Urinary bladder (tissue), 4 donors: ENCODE measurements around the gene TMUB1. TPM values are rescaled to one million over a fixed set of nuclear protein-coding genes. Genes with fewer than 3 reads are reported as not detected.

Source experiments
- DNase-seq: peaks from one replicate; pipeline ENCODE4 v3.0.0-alpha.2; 2015; ENCODE audit errors: extremely low spot score
- H3K27ac ChIP-seq: one replicate; pipeline ENCODE4 v1.5.1; 2013; ENCODE audit warnings: low read depth, mild to moderate bottlenecking, moderate library complexity
- H3K36me3 ChIP-seq: one replicate; pipeline ENCODE4 v1.6.1; 2013; ENCODE audit warnings: mild to moderate bottlenecking, moderate library complexity; ENCODE audit not compliant: insufficient read depth
- H3K4me1 ChIP-seq: one replicate; pipeline ENCODE4 v1.6.1; 2013; ENCODE audit warnings: mild to moderate bottlenecking, moderate library complexity; ENCODE audit not compliant: insufficient read depth
- H3K4me3 ChIP-seq: one replicate; pipeline ENCODE4 v1.5.1; 2013; ENCODE audit warnings: low read depth, low read length
- WGBS: extraction: QIAGEN DNeasy Blood & Tissue Kit; methylation state at CpG from one replicate; pipeline ENCODE4 v1.1.7; 2013; 5-methylcytosine and 5-hydroxymethylcytosine counted together
- polyA plus RNA-seq: library from polyadenylated mRNA; stranded (reverse); fragments of 200-250 nt; gene quantifications from one replicate; pipeline ENCODE4 v1.2.3, GENCODE V29; 2013
- total RNA-seq: library from RNA; depleted of rRNA; stranded (reverse); fragments of >200 nt; gene quantifications from one replicate; pipeline ENCODE4 v1.2.3, GENCODE V29; 2014
- donor health status: healthy with polysubstance abuse.
- donor health status: healthy.

The TMUB1 gene
- total and polyA plus RNA-seq, 2 donors = 9.7 to 51.9 TPM

DNA sequence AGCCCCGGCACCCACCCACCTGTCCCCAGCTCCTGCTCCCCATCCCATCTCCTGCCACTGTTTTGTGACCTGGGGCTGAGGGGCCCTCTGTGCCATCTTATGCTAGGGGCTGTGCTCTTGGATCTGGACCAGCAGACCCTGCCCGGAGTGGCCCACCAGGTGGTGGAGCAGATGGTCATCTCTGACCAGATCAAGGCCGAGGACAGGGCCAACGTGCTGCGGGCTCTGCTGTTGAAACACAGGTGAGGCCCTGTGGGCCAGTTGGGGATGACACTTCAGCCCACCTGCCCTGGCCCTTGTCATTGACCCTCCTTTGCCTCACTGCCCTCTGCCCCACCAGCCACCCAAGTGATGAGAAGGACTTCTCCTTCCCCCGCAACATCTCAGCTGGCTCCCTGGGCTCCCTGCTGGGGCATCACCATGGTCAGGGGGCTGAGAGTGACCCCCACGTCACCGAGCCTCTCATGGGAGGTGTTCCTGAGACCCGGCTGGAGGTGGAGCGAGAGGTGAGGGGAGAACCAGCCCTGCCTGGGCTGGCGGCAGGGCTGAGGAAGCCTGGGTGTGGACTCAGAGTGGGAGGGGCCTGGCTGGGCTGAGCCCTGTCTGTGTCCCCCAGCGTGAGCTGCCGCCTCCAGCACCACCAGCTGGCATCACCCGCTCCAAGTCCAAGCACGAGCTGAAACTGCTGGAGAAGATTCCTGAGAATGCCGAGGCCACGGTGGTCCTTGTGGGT is 13.3 kb downstream of the TMUB1 start:
- Histone ChIP-seq H3K36me3 (peaks cover 8% of the 10 kb centered on the region), H3K4me3 (no peak overlapping the region), H3K4me1 (no peaks in the 10 kb centered on the region), H3K27ac (no peak overlapping the region)
- no peak for DNase-seq
- WGBS = 87% methylated on average over 17 of the region's 17 CpGs

DNA sequence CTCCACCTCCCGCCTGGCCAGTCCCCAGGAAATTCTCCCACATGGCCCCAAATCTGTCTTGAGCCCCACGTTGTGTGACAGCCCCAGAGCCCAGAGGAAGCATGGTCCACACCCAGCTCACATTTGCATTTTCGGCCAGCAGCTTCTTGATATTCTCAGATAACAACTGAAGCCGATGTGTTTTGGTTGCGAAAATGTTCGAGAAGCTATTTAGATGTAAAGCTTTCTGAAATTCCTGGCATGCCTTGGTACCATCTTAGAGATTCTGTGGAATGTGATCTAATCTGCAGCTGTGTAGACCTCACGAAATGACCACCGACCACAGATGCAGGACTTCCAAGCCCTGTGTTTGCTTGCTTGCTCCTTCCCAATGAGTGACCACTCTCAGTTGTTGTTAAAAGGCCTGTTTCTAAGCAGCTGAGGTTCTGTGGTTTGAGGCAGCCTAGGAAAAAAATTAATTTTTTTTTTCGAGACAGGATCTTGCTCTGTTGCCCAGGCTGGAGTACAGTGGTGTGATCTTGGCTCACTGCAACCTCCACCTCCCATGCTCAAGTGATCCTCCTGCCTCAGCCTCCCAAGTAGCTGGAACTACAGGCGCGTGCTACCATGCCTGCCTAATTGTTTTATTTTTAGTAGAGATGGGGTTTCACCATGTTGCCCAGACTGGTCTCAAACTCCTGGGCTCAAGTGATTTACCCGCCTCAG is 15.1 kb downstream of the TMUB1 start:
- WGBS = 79% methylated on average over 12 of the region's 12 CpGs

DNA sequence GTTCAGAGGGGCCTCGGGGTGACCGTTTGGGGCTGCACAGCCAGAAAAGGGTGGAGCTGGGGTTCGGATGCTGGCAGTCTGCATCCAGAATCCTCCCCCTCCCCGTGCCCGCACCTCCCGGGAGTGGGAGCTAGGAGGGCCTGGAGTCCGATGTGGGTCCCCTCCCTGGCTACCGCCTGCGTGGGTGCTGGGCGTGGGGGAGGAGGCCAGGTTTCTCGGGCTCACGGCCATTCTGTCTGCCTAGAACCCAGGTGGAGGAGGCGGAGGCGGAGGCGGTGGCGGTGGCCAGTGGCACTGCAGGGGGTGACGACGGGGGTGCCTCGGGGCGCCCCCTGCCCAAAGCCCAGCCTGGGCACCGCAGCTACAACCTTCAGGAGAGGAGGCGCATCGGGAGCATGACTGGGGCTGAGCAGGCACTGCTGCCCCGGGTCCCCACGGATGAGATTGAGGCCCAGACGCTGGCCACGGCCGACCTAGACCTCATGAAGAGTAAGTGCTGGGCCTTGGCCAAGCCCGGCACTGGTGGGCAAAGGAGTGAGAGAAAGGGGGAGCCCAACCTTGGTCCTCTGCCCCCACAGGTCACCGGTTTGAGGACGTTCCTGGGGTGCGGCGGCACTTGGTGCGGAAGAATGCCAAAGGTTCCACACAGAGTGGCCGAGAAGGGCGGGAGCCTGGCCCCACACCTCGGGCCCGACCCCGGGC is 16.9 kb downstream of the TMUB1 start:
- WGBS = 90% methylated on average over 39 of the region's 39 CpGs
- Histone ChIP-seq H3K4me3 (no peak overlapping the region), H3K36me3 (peaks cover 10% of the 10 kb centered on the region), H3K4me1 (no peaks in the 10 kb centered on the region), H3K27ac (no peak overlapping the region)
- DNase-seq = no peak

More for the DNA sequence above, 15.1 kb downstream of the TMUB1 start:
- H3K4me1 ChIP-seq = no peaks in the 10 kb centered on the region
- no peak overlapping the region for H3K27ac ChIP-seq
- peaks cover 10% of the 10 kb centered on the region for H3K36me3 ChIP-seq
- H3K4me3 ChIP-seq = no peak overlapping the region
- DNase-seq = no peak

DNA sequence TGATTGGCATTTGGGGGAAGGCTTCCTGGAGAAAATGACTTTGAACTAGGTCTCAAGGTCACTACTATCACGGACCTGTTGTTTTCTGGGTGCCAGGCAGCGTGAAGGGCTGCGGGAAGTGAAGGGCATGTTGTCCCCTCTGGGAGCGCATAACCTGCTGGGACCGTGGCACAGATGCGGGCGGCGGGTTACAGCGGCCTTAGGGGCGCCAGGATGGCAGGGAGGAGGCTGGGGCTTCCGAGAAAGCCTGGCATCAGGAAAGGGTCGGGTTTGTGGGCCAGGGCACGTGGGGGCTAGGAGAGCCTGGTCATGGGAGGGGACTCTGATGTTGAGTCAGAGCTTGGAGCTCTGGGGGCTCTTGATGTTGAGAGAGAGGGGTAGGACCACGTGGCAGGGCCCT is 17.8 kb downstream of the TMUB1 start:
- peaks cover 10% of the 10 kb centered on the region for H3K36me3 ChIP-seq
- H3K4me3 ChIP-seq = no peak overlapping the region
- WGBS = 89% methylated on average over 14 of the region's 14 CpGs
- H3K27ac ChIP-seq = no peak overlapping the region
- DNase-seq = no peak
- no peaks in the 10 kb centered on the region for H3K4me1 ChIP-seq

DNA sequence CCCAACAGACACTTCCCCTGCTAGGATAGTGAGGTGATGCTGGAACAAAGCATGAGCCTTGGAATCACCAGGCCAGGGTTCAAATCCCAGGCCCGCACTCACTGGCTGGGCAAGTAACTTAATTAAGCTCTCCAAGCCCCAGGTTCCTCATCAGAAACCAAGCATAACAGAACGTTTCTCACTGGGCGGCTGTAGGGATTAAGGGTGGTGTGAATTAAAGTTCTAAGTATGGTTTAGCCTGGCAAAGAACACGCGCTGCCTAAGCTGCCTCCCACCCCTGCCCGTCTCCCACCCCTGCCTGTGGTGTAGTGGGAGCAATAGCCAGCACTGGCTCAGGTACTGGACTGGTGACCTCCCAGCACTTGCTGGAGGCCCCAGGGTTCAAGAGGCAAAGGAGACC is 18.3 kb downstream of the TMUB1 start:
- Histone ChIP-seq H3K36me3 (peaks cover 7% of the 10 kb centered on the region), H3K4me3 (no peak overlapping the region), H3K27ac (no peak overlapping the region), H3K4me1 (no peaks in the 10 kb centered on the region)
- 89% methylated on average over 6 of the region's 6 CpGs for WGBS
- no peak for DNase-seq

DNA sequence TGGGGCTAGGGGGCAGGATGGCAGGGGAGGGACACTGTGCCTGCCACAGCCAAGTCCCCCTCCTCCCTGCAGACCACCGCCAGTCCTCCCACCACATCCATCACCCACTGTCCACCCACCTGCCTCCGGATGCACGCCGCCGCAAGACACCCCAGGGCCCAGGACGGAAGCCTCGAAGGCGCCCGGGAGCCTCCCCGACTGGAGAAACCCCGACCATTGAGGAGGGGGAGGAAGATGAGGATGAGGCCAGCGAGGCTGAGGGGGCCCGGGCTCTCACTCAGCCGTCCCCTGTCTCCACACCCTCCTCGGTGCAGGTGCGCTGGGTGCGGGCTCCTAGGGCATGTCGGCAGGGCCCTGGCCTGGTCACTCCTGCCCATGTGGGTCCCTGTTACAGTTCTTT is 18.8 kb downstream of the TMUB1 start:
- H3K4me3 ChIP-seq = no peak overlapping the region
- no peak for DNase-seq
- H3K4me1 ChIP-seq = no peaks in the 10 kb centered on the region
- H3K36me3 ChIP-seq = peaks cover 5% of the 10 kb centered on the region
- 97% methylated on average over 18 of the region's 18 CpGs for WGBS
- no peak overlapping the region for H3K27ac ChIP-seq

DNA sequence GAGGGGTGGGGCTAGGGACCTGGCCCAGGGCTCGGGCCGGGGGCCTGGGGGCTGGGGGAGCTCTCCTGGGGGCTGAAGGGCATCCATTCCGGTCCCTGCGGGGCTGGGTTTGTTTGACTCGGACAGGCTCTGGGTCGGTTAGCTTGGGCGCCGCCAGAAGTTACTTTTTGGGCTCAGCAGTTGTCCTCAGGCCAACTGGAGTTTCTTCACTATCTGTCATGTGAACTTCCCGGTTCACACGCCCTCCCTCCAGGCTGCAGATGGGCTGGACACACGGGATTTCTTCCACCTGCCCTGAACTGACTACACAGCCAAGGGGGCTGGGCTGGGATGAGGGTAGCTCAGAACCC is 20.1 kb downstream of the TMUB1 start:
- Histone ChIP-seq H3K36me3 (peaks cover 5% of the 10 kb centered on the region), H3K4me3 (no peak overlapping the region), H3K27ac (no peak overlapping the region), H3K4me1 (no peaks in the 10 kb centered on the region)
- WGBS = 29% methylated on average over 11 of the region's 11 CpGs
- no peak for DNase-seq

DNA sequence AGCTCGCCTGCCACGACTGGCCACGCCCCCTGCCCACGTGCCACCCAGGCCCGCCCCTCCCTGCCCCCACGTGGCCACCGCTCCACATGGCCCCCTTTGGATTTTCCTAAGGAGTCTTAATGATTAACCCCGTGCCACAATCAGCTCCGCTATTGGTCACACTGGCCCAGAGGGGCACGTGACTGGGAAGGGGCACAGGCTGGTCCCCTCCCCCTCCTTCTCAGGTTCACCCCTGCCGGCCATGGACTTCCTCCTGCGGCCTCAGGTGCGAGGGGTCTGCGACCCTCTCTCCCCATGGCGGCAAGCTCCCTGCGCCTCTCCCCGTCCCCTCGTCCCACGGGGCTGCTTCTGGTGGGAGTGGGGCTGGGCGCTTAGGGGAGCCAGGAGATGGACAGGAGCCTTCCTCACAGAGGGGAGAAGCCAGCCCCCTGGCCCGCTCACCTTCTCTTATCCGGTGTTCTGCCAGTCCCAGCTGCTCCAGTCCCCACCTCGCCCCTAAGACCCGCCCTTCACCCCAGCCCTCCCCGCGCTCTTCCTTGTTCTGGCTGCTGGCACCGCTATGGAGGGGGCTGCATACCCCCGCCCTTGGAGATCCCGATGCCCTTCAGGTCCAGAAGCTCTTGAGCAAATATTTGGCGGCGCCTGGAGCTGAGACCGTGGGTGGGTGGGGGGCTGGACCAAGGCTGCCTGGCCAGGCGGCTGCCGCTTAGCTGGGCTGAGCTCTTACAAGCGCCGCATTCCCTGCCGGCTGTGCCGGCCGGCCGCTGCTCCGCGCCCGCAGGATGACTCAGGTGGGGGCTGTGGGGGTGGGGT is 20.7 kb downstream of the TMUB1 start:
- no peak overlapping the region for H3K27ac ChIP-seq
- H3K4me1 ChIP-seq = no peaks in the 10 kb centered on the region
- peaks cover 5% of the 10 kb centered on the region for H3K36me3 ChIP-seq
- no peak overlapping the region for H3K4me3 ChIP-seq
- no peak for DNase-seq
- WGBS = 39% methylated on average over 43 of the region's 43 CpGs

DNA sequence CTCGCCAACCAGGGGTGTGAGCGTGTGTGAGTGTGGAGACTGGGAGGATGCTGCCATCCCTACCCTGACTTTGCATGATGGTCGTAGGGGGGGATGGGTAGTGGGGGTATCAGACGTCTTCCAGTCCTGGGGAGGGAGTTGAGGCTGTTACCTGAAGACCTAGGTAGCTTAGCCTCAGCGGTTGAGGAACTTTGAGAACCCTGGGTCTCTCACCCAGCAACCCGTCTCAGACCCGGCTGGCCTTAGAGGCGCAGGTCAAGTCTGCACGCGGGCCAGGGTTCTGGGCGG is 21.2 kb downstream of the TMUB1 start:
- Histone ChIP-seq H3K36me3 (peaks cover 5% of the 10 kb centered on the region), H3K4me3 (no peak overlapping the region), H3K4me1 (no peaks in the 10 kb centered on the region), H3K27ac (no peak overlapping the region)
- no peak for DNase-seq
- WGBS = 66% methylated on average over 11 of the region's 11 CpGs

DNA sequence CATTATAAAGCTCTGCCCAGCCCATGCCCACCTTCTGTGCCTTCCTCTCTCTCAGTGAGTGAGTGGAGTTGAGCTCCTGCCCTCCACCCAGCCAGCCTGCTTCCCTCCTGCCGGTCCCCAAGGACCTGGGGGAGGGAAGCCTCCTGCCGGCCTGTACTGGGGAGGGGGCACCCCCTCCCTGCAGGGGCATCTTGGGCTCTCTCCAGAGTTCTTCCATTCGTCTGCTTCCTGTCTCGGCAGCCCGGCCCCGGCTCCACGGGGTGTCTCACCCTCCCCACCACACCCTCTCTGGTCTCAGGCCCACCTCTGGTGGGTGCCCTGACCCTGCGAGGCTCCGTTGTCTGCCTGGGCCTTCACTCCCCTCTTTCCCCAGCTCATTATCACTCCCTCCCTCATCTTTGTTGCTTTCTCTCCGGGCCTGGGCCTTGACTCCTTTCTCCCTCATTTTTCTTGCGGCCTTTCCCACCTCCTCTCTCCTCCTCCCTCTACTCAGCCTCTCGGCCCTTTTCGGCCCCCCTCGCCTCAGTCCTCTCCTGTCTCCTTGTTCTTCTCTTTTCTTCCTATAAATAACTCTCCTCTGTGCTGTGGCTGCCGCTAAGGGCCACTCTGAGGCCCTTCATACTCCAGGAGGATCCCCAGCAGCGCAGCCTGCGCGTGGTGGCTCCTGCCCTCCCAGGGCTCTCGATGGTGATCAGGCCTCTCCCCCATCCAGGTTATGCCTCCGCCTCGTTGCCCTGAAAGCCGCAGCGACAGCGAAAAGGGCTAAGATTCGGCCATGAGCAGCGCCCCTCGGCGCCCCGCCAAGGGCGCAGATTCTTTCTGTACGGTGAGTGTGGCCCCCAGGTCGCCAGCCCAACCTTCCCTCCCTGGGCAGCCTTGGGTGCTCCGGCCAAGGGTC is 21.8 kb downstream of the TMUB1 start:
- no peak for DNase-seq
- peaks cover 5% of the 10 kb centered on the region for H3K36me3 ChIP-seq
- H3K4me1 ChIP-seq = no peaks in the 10 kb centered on the region
- WGBS = 59% methylated on average over 33 of the region's 33 CpGs
- H3K27ac ChIP-seq = no peak overlapping the region
- no peak overlapping the region for H3K4me3 ChIP-seq

DNA sequence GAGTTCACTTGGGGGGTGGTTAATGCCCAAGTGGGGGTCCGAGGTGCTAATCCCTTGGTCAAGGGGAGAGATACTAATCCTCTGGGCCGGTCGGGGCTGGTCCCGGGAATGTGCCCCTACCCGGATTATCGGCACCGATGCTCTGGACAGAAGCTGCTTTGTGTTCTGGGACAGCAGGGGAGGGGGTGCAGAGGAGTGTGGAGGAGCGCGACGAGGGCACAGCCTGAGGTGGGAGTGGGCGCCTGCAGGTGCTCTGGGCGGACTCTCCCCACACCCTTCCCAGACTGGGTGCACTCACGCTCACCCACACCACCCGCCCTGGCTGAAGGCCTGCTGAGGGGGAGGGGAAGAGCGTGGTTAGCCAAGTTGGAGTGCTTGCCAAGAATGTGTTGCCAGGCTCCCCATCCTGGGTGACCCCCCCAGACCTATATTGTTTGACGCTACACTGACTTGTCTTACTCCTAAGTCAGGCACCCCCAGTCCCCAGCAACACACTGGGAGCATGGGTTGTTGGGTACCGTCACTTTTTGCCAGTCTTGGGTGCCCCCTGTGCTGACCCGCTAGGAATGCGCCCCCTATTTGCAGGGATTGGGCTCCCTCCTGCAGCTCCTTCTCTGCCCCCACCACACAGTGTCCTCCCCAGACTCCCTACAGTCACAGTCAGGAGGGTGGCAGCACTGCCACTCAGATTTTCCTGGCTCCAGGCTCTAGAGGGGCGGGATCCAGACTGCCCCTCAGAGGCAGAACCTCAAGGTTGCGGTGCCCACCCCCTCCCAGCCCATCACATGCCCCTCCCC is 22.7 kb downstream of the TMUB1 start:
- H3K27ac ChIP-seq = no peak overlapping the region
- WGBS = 13% methylated on average over 21 of the region's 21 CpGs
- no peak for DNase-seq
- peaks cover 5% of the 10 kb centered on the region for H3K36me3 ChIP-seq
- H3K4me1 ChIP-seq = no peaks in the 10 kb centered on the region
- H3K4me3 ChIP-seq = peak overlapping the region; percentile 79

DNA sequence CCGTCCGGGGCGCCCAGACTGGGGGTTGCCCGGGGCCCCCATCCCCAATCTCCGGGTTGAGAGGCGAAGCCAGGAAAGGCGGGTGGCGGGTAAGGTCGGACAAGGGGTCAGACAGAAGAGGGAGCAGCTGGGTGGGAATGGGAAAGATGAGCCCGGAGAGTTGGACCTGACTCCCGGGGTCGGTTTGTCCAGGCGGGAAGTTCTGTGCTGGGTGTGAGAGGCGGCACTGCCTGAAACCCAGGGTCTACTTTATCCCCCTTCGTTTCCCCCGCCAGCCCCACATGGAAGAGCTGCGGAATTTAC is 23.2 kb downstream of the TMUB1 start:
- H3K4me1 ChIP-seq = no peaks in the 10 kb centered on the region
- 3% methylated on average over 17 of the region's 17 CpGs for WGBS

More for the DNA sequence above, 23.2 kb downstream of the TMUB1 start:
- H3K27ac ChIP-seq = no peak overlapping the region
- H3K36me3 ChIP-seq = peaks cover 5% of the 10 kb centered on the region
- H3K4me3 ChIP-seq = peak overlapping the region; percentile 79
- no peak for DNase-seq
